Mucosa of stomach (tissue), 1 donor: ENCODE measurements around the gene AP2A2.
A peak's percentile ranks its signal among the peaks of the same experiment; 100 is the strongest.

ENCODE experiments used
- H3K27me3 ChIP-seq: one replicate; pipeline ENCODE4 v1.7.0; 2013; ENCODE audit warnings: mild to moderate bottlenecking, low read length; ENCODE audit not compliant: control insufficient read depth, insufficient read depth
- H3K36me3 ChIP-seq: one replicate; pipeline ENCODE4 v1.7.0; 2013; ENCODE audit warnings: low read length; ENCODE audit not compliant: control insufficient read depth, insufficient read depth
- H3K4me1 ChIP-seq: one replicate; pipeline ENCODE4 v1.7.0; 2013; ENCODE audit warnings: mild to moderate bottlenecking, low read length; ENCODE audit not compliant: control insufficient read depth, insufficient read depth
- H3K4me3 ChIP-seq: one replicate; pipeline ENCODE4 v1.7.0; 2013; ENCODE audit warnings: low read length
- H3K9ac ChIP-seq: one replicate; pipeline ENCODE4 v1.7.0; 2013; ENCODE audit warnings: mild to moderate bottlenecking, low read length, moderate library complexity
- H3K9me3 ChIP-seq: one replicate; pipeline ENCODE4 v1.7.0; 2013; ENCODE audit warnings: mild to moderate bottlenecking, low read length, moderate library complexity; ENCODE audit not compliant: control insufficient read depth
- donor health status: Pancreatic carcinoma.

The AP2A2 gene

DNA sequence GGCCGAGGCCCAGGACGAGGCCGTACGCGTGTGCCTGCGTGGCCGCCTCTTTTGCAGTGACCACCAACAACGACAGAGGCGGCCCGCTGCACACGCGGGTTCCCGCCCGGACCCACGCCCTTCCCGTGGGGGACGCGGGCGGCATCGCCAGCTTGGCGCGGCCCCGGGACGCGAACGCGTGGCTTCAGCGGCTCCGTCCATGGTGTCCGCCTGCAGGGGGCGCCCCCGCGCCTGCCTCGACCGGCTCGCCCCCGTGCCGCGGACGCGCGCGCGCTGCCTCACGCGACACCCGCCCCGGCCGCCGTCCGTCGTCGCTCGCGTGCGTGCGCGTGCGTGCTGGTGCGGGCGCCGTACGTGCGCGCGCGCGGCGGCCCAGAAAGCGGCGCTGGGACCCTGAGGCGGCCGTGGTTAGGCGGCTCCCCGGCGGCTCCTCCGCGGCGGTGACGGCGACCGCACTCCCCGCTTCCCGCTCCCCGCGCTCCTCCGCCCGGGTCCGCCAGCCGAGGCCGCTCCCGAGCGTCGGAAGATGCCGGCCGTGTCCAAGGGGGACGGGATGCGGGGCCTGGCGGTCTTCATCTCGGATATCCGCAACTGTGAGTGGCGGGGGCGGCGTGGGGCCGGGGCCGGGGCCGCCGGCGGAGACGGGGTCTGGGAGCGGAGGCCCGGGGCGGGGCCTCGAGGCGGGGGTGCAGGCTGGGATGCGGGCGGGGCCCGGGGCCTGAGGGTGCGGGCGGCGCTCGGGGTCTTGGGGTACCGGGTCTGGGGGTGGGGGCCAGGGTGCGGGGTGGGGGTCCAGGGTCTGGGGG lies at the start of gene AP2A2:
TSS of gene AP2A2 (plus strand) at position 375 of the 806 bp plus-strand sequence. CDS start at position 527, 152 bp downstream.
- H3K36me3 ChIP-seq: no peaks in the 10 kb centered on the region
- peak within 1 kb of the TSS; percentile 47 for H3K4me3 ChIP-seq
- H3K9me3 ChIP-seq: no peaks in the 10 kb centered on the region
- no peaks in the 10 kb centered on the region for H3K27me3 ChIP-seq
- H3K4me1 ChIP-seq: peaks cover 19% of the 10 kb centered on the region
- peak within 1 kb of the TSS; percentile 69 for H3K9ac ChIP-seq

DNA sequence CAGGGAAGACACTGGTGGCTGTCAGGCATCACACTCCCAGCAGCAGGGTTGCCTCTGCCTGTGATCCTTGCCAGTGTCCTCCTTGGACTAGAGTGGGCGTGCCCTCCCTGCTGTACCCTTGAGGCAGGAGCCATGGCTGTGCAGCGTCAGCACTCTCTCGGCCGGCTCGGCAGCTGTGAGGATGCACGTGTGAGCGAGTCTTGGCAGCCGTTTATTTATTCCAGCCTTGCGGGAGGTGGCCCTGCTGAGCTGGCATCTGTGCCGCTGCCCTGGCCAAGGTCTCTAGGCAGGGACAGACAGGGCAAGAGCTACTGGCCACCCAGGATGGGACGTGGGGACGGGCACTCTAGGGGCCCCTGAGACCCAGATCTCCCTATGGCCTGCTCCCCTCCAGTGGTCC lies 49.1 kb upstream of the AP2A2 start:
- H3K27me3 ChIP-seq: no peaks in the 10 kb centered on the region
- no peak overlapping the region for H3K9ac ChIP-seq
- no peaks in the 10 kb centered on the region for H3K36me3 ChIP-seq
- H3K4me1 ChIP-seq: no peaks in the 10 kb centered on the region
- no peak overlapping the region for H3K4me3 ChIP-seq
- no peaks in the 10 kb centered on the region for H3K9me3 ChIP-seq

- no peaks in the 10 kb centered on the region for H3K36me3 ChIP-seq
- H3K4me3 ChIP-seq: no peak overlapping the region
- no peaks in the 10 kb centered on the region for H3K4me1 ChIP-seq
- no peak overlapping the region for H3K9ac ChIP-seq
- no peaks in the 10 kb centered on the region for H3K27me3 ChIP-seq
- no peaks in the 10 kb centered on the region for H3K9me3 ChIP-seq
Measured at GRCh38 chr11:877565-877964, 48.1 kb upstream of the AP2A2 start.

DNA sequence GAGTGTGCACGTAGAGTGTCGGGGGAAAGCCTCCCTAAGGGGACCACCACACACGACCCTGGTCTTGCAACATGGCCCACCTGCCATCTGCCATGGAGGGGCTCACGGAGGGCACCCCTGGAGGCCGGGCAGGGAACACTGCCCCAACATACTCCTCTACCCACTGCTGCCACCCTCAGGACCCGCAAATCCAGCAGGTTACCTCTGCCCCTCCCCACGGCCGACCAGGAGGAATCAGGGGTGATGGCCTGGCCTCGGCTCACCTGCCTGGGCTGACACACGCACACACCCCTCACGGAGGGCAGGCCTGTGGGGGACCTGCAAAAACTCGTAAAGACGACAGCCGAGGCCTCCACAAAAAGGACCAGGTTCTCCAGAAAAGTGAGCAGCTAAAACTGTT lies 45.2 kb upstream of the AP2A2 start:
- H3K4me1 ChIP-seq: no peaks in the 10 kb centered on the region
- H3K9me3 ChIP-seq: no peaks in the 10 kb centered on the region
- no peaks in the 10 kb centered on the region for H3K27me3 ChIP-seq
- no peak overlapping the region for H3K9ac ChIP-seq
- H3K4me3 ChIP-seq: no peak overlapping the region
- no peaks in the 10 kb centered on the region for H3K36me3 ChIP-seq

DNA sequence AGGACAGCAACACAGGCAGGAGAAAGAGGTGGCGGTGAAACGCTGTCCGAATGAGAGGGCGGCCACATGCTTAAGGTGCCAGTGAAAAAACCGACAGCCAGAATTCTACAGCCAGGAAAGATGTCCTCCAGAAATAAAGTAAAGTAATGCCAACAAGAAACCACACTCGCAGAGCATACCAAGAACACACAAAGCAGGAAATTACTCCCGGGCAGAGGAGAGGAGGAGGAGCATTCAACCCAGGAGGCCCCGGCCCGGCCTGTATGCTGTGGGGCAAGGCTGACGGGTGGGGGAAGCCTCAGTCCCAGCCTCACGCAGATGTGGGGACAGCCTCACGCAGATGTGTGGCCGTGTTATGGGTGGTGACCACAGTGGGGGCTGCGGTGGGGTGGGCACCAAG lies 43.1 kb upstream of the AP2A2 start:
- no peaks in the 10 kb centered on the region for H3K9me3 ChIP-seq
- no peak overlapping the region for H3K4me3 ChIP-seq
- no peak overlapping the region for H3K9ac ChIP-seq
- no peaks in the 10 kb centered on the region for H3K27me3 ChIP-seq
- no peaks in the 10 kb centered on the region for H3K4me1 ChIP-seq
- H3K36me3 ChIP-seq: no peaks in the 10 kb centered on the region

- no peak overlapping the region for H3K9ac ChIP-seq
- no peak overlapping the region for H3K4me3 ChIP-seq
- no peaks in the 10 kb centered on the region for H3K36me3 ChIP-seq
- H3K4me1 ChIP-seq: no peaks in the 10 kb centered on the region
- no peaks in the 10 kb centered on the region for H3K9me3 ChIP-seq
- H3K27me3 ChIP-seq: no peaks in the 10 kb centered on the region
Measured at GRCh38 chr11:883527-883926, 42.1 kb upstream of the AP2A2 start.

GRCh38 chr11:884578-885070 lies 41.0 kb upstream of the AP2A2 start:
- Histone ChIP-seq H3K4me3 (no peak overlapping the region), H3K27me3 (no peaks in the 10 kb centered on the region), H3K9ac (no peak overlapping the region), H3K4me1 (no peaks in the 10 kb centered on the region), H3K36me3 (no peaks in the 10 kb centered on the region), H3K9me3 (no peaks in the 10 kb centered on the region)

- no peak overlapping the region for H3K4me3 ChIP-seq
- no peaks in the 10 kb centered on the region for H3K27me3 ChIP-seq
- no peaks in the 10 kb centered on the region for H3K9me3 ChIP-seq
- no peaks in the 10 kb centered on the region for H3K36me3 ChIP-seq
- no peak overlapping the region for H3K9ac ChIP-seq
- no peaks in the 10 kb centered on the region for H3K4me1 ChIP-seq
Measured at GRCh38 chr11:886568-886967, 39.1 kb upstream of the AP2A2 start.

- Histone ChIP-seq H3K36me3 (no peaks in the 10 kb centered on the region), H3K4me1 (no peaks in the 10 kb centered on the region), H3K9ac (no peak overlapping the region), H3K9me3 (no peaks in the 10 kb centered on the region), H3K4me3 (no peak overlapping the region), H3K27me3 (no peaks in the 10 kb centered on the region)
Measured at GRCh38 chr11:887589-887988, 38.1 kb upstream of the AP2A2 start.

DNA sequence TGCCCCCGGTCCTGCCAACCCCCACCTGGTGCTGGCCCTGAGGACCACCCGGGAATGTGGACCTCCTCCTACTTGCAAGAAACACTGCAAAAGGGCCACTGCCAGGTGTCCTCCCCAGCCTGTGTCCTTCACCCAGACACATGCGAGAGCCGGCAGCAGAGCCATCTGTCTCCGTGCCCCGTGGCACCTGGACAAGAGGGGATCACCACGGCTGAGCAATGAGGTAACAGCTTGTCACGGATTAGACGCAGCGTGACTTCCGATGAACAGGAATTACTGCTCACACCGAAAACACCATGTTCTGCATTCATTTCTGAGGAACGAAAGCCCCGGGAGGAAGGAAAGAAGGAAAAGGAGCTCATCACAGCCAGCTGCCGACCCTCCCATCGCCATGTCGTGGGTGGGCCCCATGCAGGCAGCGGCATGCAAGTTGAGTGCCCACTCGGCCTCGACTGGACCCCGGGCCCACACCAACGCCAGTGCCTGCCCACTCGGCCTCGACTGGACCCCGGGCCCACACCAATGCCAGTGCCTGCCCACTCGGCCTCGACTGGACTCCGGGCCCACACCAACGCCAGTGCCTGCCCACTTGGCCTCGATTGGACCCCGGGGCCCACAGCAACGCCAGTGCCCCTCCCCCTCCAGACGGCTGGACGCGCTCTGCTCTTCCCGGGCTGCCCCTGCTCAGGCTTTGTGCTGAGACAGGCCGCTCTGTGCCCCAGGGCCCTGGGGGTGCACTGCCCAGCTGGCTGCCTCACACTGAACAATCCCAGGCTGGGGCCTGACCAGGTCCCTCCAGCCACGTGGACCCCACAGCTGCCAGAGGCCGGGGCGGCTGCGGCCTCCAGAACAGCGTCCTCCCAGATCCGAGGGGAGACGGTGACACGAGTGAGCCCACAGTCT lies 37.1 kb upstream of the AP2A2 start:
- no peaks in the 10 kb centered on the region for H3K27me3 ChIP-seq
- no peak overlapping the region for H3K4me3 ChIP-seq
- H3K9me3 ChIP-seq: no peaks in the 10 kb centered on the region
- no peaks in the 10 kb centered on the region for H3K36me3 ChIP-seq
- H3K9ac ChIP-seq: no peak overlapping the region
- H3K4me1 ChIP-seq: no peaks in the 10 kb centered on the region

DNA sequence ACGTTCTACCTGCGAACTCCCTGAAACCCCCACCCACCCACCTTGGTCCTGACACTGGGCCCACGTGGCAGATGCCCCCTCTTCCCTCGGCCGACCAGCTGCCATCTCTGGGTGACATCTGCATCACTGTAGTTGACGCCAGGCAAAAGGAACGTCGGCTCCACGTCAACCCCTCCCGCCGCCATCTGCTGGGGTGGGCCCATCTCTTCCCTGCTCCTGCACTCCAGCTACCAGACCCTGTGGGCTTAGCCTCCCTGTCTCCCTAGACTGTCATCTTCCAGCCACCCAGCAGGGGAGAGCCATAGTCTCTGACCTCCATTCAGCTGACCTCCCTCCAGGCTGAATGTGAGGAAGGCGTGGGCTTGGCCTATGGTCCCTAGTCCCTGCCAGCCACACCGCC lies 36.4 kb upstream of the AP2A2 start:
- no peaks in the 10 kb centered on the region for H3K27me3 ChIP-seq
- H3K9ac ChIP-seq: no peak overlapping the region
- no peaks in the 10 kb centered on the region for H3K4me1 ChIP-seq
- H3K9me3 ChIP-seq: no peaks in the 10 kb centered on the region
- no peaks in the 10 kb centered on the region for H3K36me3 ChIP-seq
- no peak overlapping the region for H3K4me3 ChIP-seq
